ENCODE measurements around the gene TGIF1. TPM values are rescaled to one million over a fixed set of nuclear protein-coding genes. Genes with fewer than 3 reads are reported as not detected.
A peak's percentile ranks its signal among the peaks of the same experiment; 100 is the strongest.

Gene TGIF1
- total and polyA plus RNA-seq, 9 of the 15 experiments (the other 6 are each of a cell fraction or from before 2014, with no cell fraction given), result 16.1 to 77.7 (median 44.6) TPM

GRCh38 chr18:3463051-3463450 is 13.1 kb downstream of the TGIF1 start (continued):
- no peak for TF ChIP-seq ATF2 (CRISPR knock-in tag; IDR thresholded peaks at IDR 0.05)
- no peak for TF ChIP-seq NBN (IDR thresholded peaks at IDR 0.05; ENCODE audit: low read depth)

GRCh38 chr18:3466045-3466444 is 16.1 kb downstream of the TGIF1 start:
- H3K79me2 ChIP-seq (ENCODE audit: control insufficient read depth, insufficient read depth, low read length), result no peaks in the 10 kb centered on the region
- peaks cover 8 to 19% of the 10 kb centered on the region in 2 experiments; a peak in 4 of 5 replicates for H3K4me1 ChIP-seq (replicated peaks in 1 of 2; ENCODE audit: control insufficient read depth in 2 of 2, insufficient read depth in 2 of 2, low read length in 2 of 2)
- H3K27me3 ChIP-seq (ENCODE audit: control insufficient read depth in 2 of 2, insufficient read depth in 2 of 2, low read length in 2 of 2), result no peaks in the 10 kb centered on the region
- H3K9me1 ChIP-seq (ENCODE audit: control insufficient read depth, insufficient read depth, low read length), result no peaks in the 10 kb centered on the region
- no peak overlapping the region for H3K4me2 ChIP-seq (ENCODE audit: insufficient read depth, low read length)
- H4K20me1 ChIP-seq (replicated peaks; ENCODE audit: control insufficient read depth, insufficient read depth, low read length), result no peaks in the 10 kb centered on the region
- no peak overlapping the region for H3K4me3 ChIP-seq
- H3K36me3 ChIP-seq (ENCODE audit: control insufficient read depth, insufficient read depth, low read length), result no peaks in the 10 kb centered on the region; the same call in 2 of the 3 replicates
- H3K27ac ChIP-seq (ENCODE audit: extremely low read depth, low read depth, low read length), result no peak overlapping the region
- H3K9me3 ChIP-seq (replicated peaks; ENCODE audit: control insufficient read depth, insufficient read depth, low read depth, low read length), result no peaks in the 10 kb centered on the region
- H2AFZ ChIP-seq (ENCODE audit: low read depth, low read length), result 0 out of 2 replicates have a peak overlapping the region, but pooled peaks have one; percentile 18
- no peak overlapping the region for H3K9ac ChIP-seq (ENCODE audit: insufficient read depth in 1 of 2, low read depth in 2 of 2, low read length in 2 of 2)
- BruUV-seq (replicated peaks), result no TSS peak
- intact Hi-C loops (cut with micrococcal nuclease) (no loop called here), in situ Hi-C loops (cut with MboI) (no loop called here)
- 56% methylated on average over 5 of the region's 5 CpGs for WGBS (ENCODE audit: insufficient coverage, low coverage, missing lambda C conversion rate)
- ChIA-PET POLR2A (interaction anchor here (0.6 to 3.5 kb wide), 5 partner anchors 9 to 1833 kb away, joined by 3 to 24 read pairs (median 3); no protein-coding TSS in a partner anchor), CTCF (ENCODE audit: low intra/inter-chr PET ratio) (no interaction called here)
- ATAC-seq (peak; percentile 17; the same call in 1 of the 3 replicates), DNase-seq (ENCODE audit: extremely low read depth in 1 of 4, low spot score in 3 of 4) (peak in 1 of 4 experiments; percentile 45), FAIRE-seq (peak; percentile 19)
- no peak for TF ChIP-seq KLF1 (tag; IDR thresholded peaks at IDR 0.05)
- TF ChIP-seq VEZF1 (CRISPR knock-in tag; IDR thresholded peaks at IDR 0.05), result 0 out of 2 replicates have a peak, but pooled peaks have one; percentile 33
- peak in 1 of 2 experiments; percentile 6; a peak in 1 of 4 replicates for TF ChIP-seq FOXA3 (CRISPR knock-in tag; conservative IDR thresholded peaks at IDR 0.05 in 1 of 2, IDR thresholded peaks at IDR 0.05 in 1 of 2)
- TF ChIP-seq RBBP5 (IDR thresholded peaks at IDR 0.05; ENCODE audit: borderline replicate concordance, insufficient read depth, low read length, poor library complexity, severe bottlenecking), result peak; percentile 43
- no peak for TF ChIP-seq YY1 (IDR thresholded peaks at IDR 0.05; ENCODE audit: borderline replicate concordance in 1 of 3, control insufficient read depth in 1 of 3, extremely low read depth in 1 of 3, insufficient read depth in 3 of 3, insufficient read length in 1 of 3, insufficient replicate concordance in 2 of 3, low read depth in 1 of 3, low read length in 2 of 3)
- TF ChIP-seq FOSL1 (tag; conservative IDR thresholded peaks at IDR 0.05), result peak; percentile 65; the same call in 1 of the 2 replicates
- 0 out of 2 replicates have a peak, but pooled peaks have one; percentile 43 for TF ChIP-seq ELF4 (CRISPR knock-in tag; IDR thresholded peaks at IDR 0.05)
- peak; percentile 45; the same call in 1 of the 2 replicates for TF ChIP-seq LEF1 (IDR thresholded peaks at IDR 0.05)
- peak; percentile 32; the same call in 1 of the 2 replicates for TF ChIP-seq ARID1B (IDR thresholded peaks at IDR 0.05)
- TF ChIP-seq CREBBP (IDR thresholded peaks at IDR 0.05; ENCODE audit: low read depth, low read length), result no peak
- TF ChIP-seq ZNF23 (CRISPR knock-in tag; IDR thresholded peaks at IDR 0.05), result 0 out of 2 replicates have a peak, but pooled peaks have one; percentile 32
- TF ChIP-seq ZNF274 (IDR thresholded peaks at IDR 0.05; ENCODE audit: borderline replicate concordance, low read depth, low read length), result no peak
- no peak for TF ChIP-seq KAT2B (IDR thresholded peaks at IDR 0.05; ENCODE audit: low read depth, low read length)

All from K562 (cell line).